ENCODE results near the gene CELF2.
"Not testable (repeated sequence)": the region's sequence is repeated elsewhere in the genome, so short reads cannot be mapped to it uniquely, and the experiment has no call there.

CELF2 gene

GRCh38 chr10:11113156-11113555 lies 95.5 kb downstream of the CELF2 start:
- Histone ChIP-seq H3K4me3 (ENCODE audit: low read depth in 1 of 5, low read length in 5 of 5) (no peak overlapping the region), H3K36me3 (ENCODE audit: control insufficient read depth in 5 of 5, insufficient read depth in 5 of 5, low read length in 5 of 5) (peaks cover 0 to 3% (median 0%) of the 10 kb centered on the region in 5 donors), H3K4me1 (ENCODE audit: control insufficient read depth in 5 of 5, insufficient read depth in 5 of 5, low read length in 5 of 5) (peaks cover 0 to 3% (median 0%) of the 10 kb centered on the region in 5 donors), H3K27ac (ENCODE audit: low read depth, low read length) (no peak overlapping the region), H3K27me3 (ENCODE audit: control insufficient read depth in 5 of 5, insufficient read depth in 4 of 5, low read length in 5 of 5) (no peaks in the 10 kb centered on the region), H3K9me3 (ENCODE audit: control insufficient read depth in 5 of 5, low read length in 5 of 5) (peaks cover 0 to 5% (median 0%) of the 10 kb centered on the region in 5 donors), H3K9ac (ENCODE audit: low read length in 5 of 5) (no peak overlapping the region)

- H3K4me3 ChIP-seq (ENCODE audit: low read depth in 1 of 5, low read length in 5 of 5): no peak overlapping the region
- no peak overlapping the region for H3K9ac ChIP-seq (ENCODE audit: low read length in 5 of 5)
- no peaks in the 10 kb centered on the region for H3K27me3 ChIP-seq (ENCODE audit: control insufficient read depth in 5 of 5, insufficient read depth in 4 of 5, low read length in 5 of 5)
- H3K27ac ChIP-seq (ENCODE audit: low read depth, low read length): no peak overlapping the region
- H3K36me3 ChIP-seq (ENCODE audit: control insufficient read depth in 5 of 5, insufficient read depth in 5 of 5, low read length in 5 of 5): no peaks in the 10 kb centered on the region
- H3K9me3 ChIP-seq (ENCODE audit: control insufficient read depth in 5 of 5, low read length in 5 of 5): peaks cover 0 to 4% (median 0%) of the 10 kb centered on the region in 5 donors
- peaks cover 0 to 3% (median 0%) of the 10 kb centered on the region in 5 donors for H3K4me1 ChIP-seq (ENCODE audit: control insufficient read depth in 5 of 5, insufficient read depth in 5 of 5, low read length in 5 of 5)
These were observed 96.6 kb downstream of the CELF2 start for GRCh38 chr10:11114269-11114668.

- Histone ChIP-seq H3K4me3 (ENCODE audit: low read depth in 1 of 5, low read length in 5 of 5) (no peak overlapping the region), H3K9ac (ENCODE audit: low read length in 5 of 5) (no peak overlapping the region), H3K4me1 (ENCODE audit: control insufficient read depth in 5 of 5, insufficient read depth in 5 of 5, low read length in 5 of 5) (peaks cover 0 to 3% (median 0%) of the 10 kb centered on the region in 5 donors), H3K9me3 (ENCODE audit: control insufficient read depth in 5 of 5, low read length in 5 of 5) (no peaks in the 10 kb centered on the region), H3K27ac (ENCODE audit: low read depth, low read length) (no peak overlapping the region), H3K27me3 (ENCODE audit: control insufficient read depth in 5 of 5, insufficient read depth in 4 of 5, low read length in 5 of 5) (no peaks in the 10 kb centered on the region), H3K36me3 (ENCODE audit: control insufficient read depth in 5 of 5, insufficient read depth in 5 of 5, low read length in 5 of 5) (no peaks in the 10 kb centered on the region)
These were observed 97.7 kb downstream of the CELF2 start for GRCh38 chr10:11115337-11115736.

- Histone ChIP-seq H3K9me3 (ENCODE audit: control insufficient read depth in 5 of 5, low read length in 5 of 5) (no peaks in the 10 kb centered on the region), H3K36me3 (ENCODE audit: control insufficient read depth in 5 of 5, insufficient read depth in 5 of 5, low read length in 5 of 5) (no peaks in the 10 kb centered on the region), H3K4me1 (ENCODE audit: control insufficient read depth in 5 of 5, insufficient read depth in 5 of 5, low read length in 5 of 5) (no peaks in the 10 kb centered on the region), H3K27me3 (ENCODE audit: control insufficient read depth in 5 of 5, insufficient read depth in 4 of 5, low read length in 5 of 5) (no peaks in the 10 kb centered on the region), H3K4me3 (ENCODE audit: low read depth in 1 of 5, low read length in 5 of 5) (no peak overlapping the region), H3K9ac (ENCODE audit: low read length in 5 of 5) (no peak overlapping the region), H3K27ac (ENCODE audit: low read depth, low read length) (no peak overlapping the region)
These were observed 98.7 kb downstream of the CELF2 start for GRCh38 chr10:11116361-11116760.

- H3K36me3 ChIP-seq (ENCODE audit: control insufficient read depth in 5 of 5, insufficient read depth in 5 of 5, low read length in 5 of 5): no peaks in the 10 kb centered on the region
- H3K9me3 ChIP-seq (ENCODE audit: control insufficient read depth in 5 of 5, low read length in 5 of 5): no peaks in the 10 kb centered on the region
- no peak overlapping the region for H3K9ac ChIP-seq (ENCODE audit: low read length in 5 of 5)
- H3K4me1 ChIP-seq (ENCODE audit: control insufficient read depth in 5 of 5, insufficient read depth in 5 of 5, low read length in 5 of 5): no peaks in the 10 kb centered on the region
- H3K27ac ChIP-seq (ENCODE audit: low read depth, low read length): no peak overlapping the region
- H3K4me3 ChIP-seq (ENCODE audit: low read depth in 1 of 5, low read length in 5 of 5): no peak overlapping the region
- no peaks in the 10 kb centered on the region for H3K27me3 ChIP-seq (ENCODE audit: control insufficient read depth in 5 of 5, insufficient read depth in 4 of 5, low read length in 5 of 5)
These were observed 99.1 kb downstream of the CELF2 start for GRCh38 chr10:11116817-11117216.

- no peak overlapping the region for H3K27ac ChIP-seq (ENCODE audit: low read depth, low read length)
- no peaks in the 10 kb centered on the region for H3K9me3 ChIP-seq (ENCODE audit: control insufficient read depth in 5 of 5, low read length in 5 of 5)
These were observed 101.0 kb downstream of the CELF2 start for GRCh38 chr10:11118686-11119085.

GRCh38 chr10:11119843-11120242 lies 102.2 kb downstream of the CELF2 start:
- H3K4me3 ChIP-seq (ENCODE audit: low read depth in 1 of 5, low read length in 5 of 5): no peak overlapping the region
- H3K36me3 ChIP-seq (ENCODE audit: control insufficient read depth in 5 of 5, insufficient read depth in 5 of 5, low read length in 5 of 5): no peaks in the 10 kb centered on the region
- H3K27me3 ChIP-seq (ENCODE audit: control insufficient read depth in 5 of 5, insufficient read depth in 4 of 5, low read length in 5 of 5): no peaks in the 10 kb centered on the region
- no peak overlapping the region for H3K27ac ChIP-seq (ENCODE audit: low read depth, low read length)
- no peaks in the 10 kb centered on the region for H3K9me3 ChIP-seq (ENCODE audit: control insufficient read depth in 5 of 5, low read length in 5 of 5)
- H3K9ac ChIP-seq (ENCODE audit: low read length in 5 of 5): no peak overlapping the region
- H3K4me1 ChIP-seq (ENCODE audit: control insufficient read depth in 5 of 5, insufficient read depth in 5 of 5, low read length in 5 of 5): no peaks in the 10 kb centered on the region

More at GRCh38 chr10:11118686-11119085, 101.0 kb downstream of the CELF2 start:
- Histone ChIP-seq H3K4me1 (ENCODE audit: control insufficient read depth in 5 of 5, insufficient read depth in 5 of 5, low read length in 5 of 5) (no peaks in the 10 kb centered on the region), H3K4me3 (ENCODE audit: low read depth in 1 of 5, low read length in 5 of 5) (no peak overlapping the region), H3K27me3 (ENCODE audit: control insufficient read depth in 5 of 5, insufficient read depth in 4 of 5, low read length in 5 of 5) (no peaks in the 10 kb centered on the region), H3K36me3 (ENCODE audit: control insufficient read depth in 5 of 5, insufficient read depth in 5 of 5, low read length in 5 of 5) (no peaks in the 10 kb centered on the region), H3K9ac (ENCODE audit: low read length in 5 of 5) (no peak overlapping the region)

- Histone ChIP-seq H3K4me3 (ENCODE audit: low read depth in 1 of 5, low read length in 5 of 5) (no peak overlapping the region), H3K4me1 (ENCODE audit: control insufficient read depth in 5 of 5, insufficient read depth in 5 of 5, low read length in 5 of 5) (no peaks in the 10 kb centered on the region), H3K36me3 (ENCODE audit: control insufficient read depth in 5 of 5, insufficient read depth in 5 of 5, low read length in 5 of 5) (no peaks in the 10 kb centered on the region), H3K9me3 (ENCODE audit: control insufficient read depth in 5 of 5, low read length in 5 of 5) (no peaks in the 10 kb centered on the region), H3K9ac (ENCODE audit: low read length in 5 of 5) (no peak overlapping the region), H3K27ac (ENCODE audit: low read depth, low read length) (no peak overlapping the region), H3K27me3 (ENCODE audit: control insufficient read depth in 5 of 5, insufficient read depth in 4 of 5, low read length in 5 of 5) (no peaks in the 10 kb centered on the region)
These were observed 103.0 kb downstream of the CELF2 start for GRCh38 chr10:11120711-11121110.

GRCh38 chr10:11123892-11124291 lies 106.2 kb downstream of the CELF2 start:
- H3K4me1 ChIP-seq (ENCODE audit: control insufficient read depth in 5 of 5, insufficient read depth in 5 of 5, low read length in 5 of 5); H3K9ac ChIP-seq (ENCODE audit: low read length in 5 of 5); H3K36me3 ChIP-seq (ENCODE audit: control insufficient read depth in 5 of 5, insufficient read depth in 5 of 5, low read length in 5 of 5); H3K27me3 ChIP-seq (ENCODE audit: control insufficient read depth in 5 of 5, insufficient read depth in 4 of 5, low read length in 5 of 5); H3K4me3 ChIP-seq (ENCODE audit: low read depth in 1 of 5, low read length in 5 of 5); H3K27ac ChIP-seq (ENCODE audit: low read depth, low read length); H3K9me3 ChIP-seq (ENCODE audit: control insufficient read depth in 5 of 5, low read length in 5 of 5): not testable (repeated sequence)

- Histone ChIP-seq H3K4me1 (ENCODE audit: control insufficient read depth in 5 of 5, insufficient read depth in 5 of 5, low read length in 5 of 5) (peaks cover 0 to under 1% (median 0%) of the 10 kb centered on the region in 5 donors), H3K9ac (ENCODE audit: low read length in 5 of 5) (no peak overlapping the region), H3K27ac (ENCODE audit: low read depth, low read length) (no peak overlapping the region), H3K36me3 (ENCODE audit: control insufficient read depth in 5 of 5, insufficient read depth in 5 of 5, low read length in 5 of 5) (no peaks in the 10 kb centered on the region), H3K9me3 (ENCODE audit: control insufficient read depth in 5 of 5, low read length in 5 of 5) (no peaks in the 10 kb centered on the region), H3K4me3 (ENCODE audit: low read depth in 1 of 5, low read length in 5 of 5) (no peak overlapping the region), H3K27me3 (ENCODE audit: control insufficient read depth in 5 of 5, insufficient read depth in 4 of 5, low read length in 5 of 5) (no peaks in the 10 kb centered on the region)
These were observed 107.3 kb downstream of the CELF2 start for GRCh38 chr10:11125004-11125403.

GRCh38 chr10:11127017-11127416 lies 109.3 kb downstream of the CELF2 start:
- H3K4me3 ChIP-seq (ENCODE audit: low read depth in 1 of 5, low read length in 5 of 5); H3K36me3 ChIP-seq (ENCODE audit: control insufficient read depth in 5 of 5, insufficient read depth in 5 of 5, low read length in 5 of 5); H3K27ac ChIP-seq (ENCODE audit: low read depth, low read length); H3K27me3 ChIP-seq (ENCODE audit: control insufficient read depth in 5 of 5, insufficient read depth in 4 of 5, low read length in 5 of 5); H3K9me3 ChIP-seq (ENCODE audit: control insufficient read depth in 5 of 5, low read length in 5 of 5); H3K9ac ChIP-seq (ENCODE audit: low read length in 5 of 5): not testable (repeated sequence)
- peaks cover 0 to 14% (median 12%) of the 10 kb centered on the region in 5 donors for H3K4me1 ChIP-seq (ENCODE audit: control insufficient read depth in 5 of 5, insufficient read depth in 5 of 5, low read length in 5 of 5)

Data from subcutaneous abdominal adipose tissue (tissue), 5 donors.